Hepatocyte (in vitro differentiated cells): Measurements from ENCODE around the gene TACSTD2.

Experiments used
- CTCF ChIP-seq: fragments of 200-600 bp; sonication (generic); IDR thresholded peaks from 2 replicates; pipeline ENCODE4 v1.5.1; 2016; ENCODE audit warnings: antibody characterized with exemption, mild to moderate bottlenecking; ENCODE audit not compliant: poor library complexity
- EZH2 ChIP-seq: fragments of 200-600 bp; sonication (generic); IDR thresholded peaks from 2 replicates; pipeline ENCODE4 v1.6.1; 2016; ENCODE audit warnings: antibody characterized with exemption, mild to moderate bottlenecking, borderline replicate concordance
- EZH2phosphoT487 ChIP-seq: fragments of 200-600 bp; sonication (generic); IDR thresholded peaks from one replicate; pipeline ENCODE4 v1.6.1; 2018; ENCODE audit warnings: antibody characterized with exemption, mild to moderate bottlenecking, low read depth, moderate library complexity; ENCODE audit not compliant: unreplicated experiment, severe bottlenecking

- TF ChIP-seq CTCF (no peak), EZH2 (no peak), EZH2phosphoT487 (no peak)
Observed at GRCh38 chr1:58580186-58580585, 3.1 kb upstream of the TACSTD2 start.
